GM13976 (cell line): ENCODE results near the gene GSG1L2.
"Not testable (repeated sequence)": the region's sequence is repeated elsewhere in the genome, so short reads cannot be mapped to it uniquely, and the experiment has no call there.

Source experiments
- DNase-seq: peaks from one replicate; pipeline ENCODE4 v3.0.0; 2012; ENCODE audit warnings: low spot score
- CTCF ChIP-seq: IDR thresholded peaks from 2 replicates; pipeline ENCODE4 v1.5.1; 2012; ENCODE audit warnings: borderline replicate concordance, mild to moderate bottlenecking; ENCODE audit not compliant: insufficient read depth; ENCODE audit errors: extremely low read depth, missing control alignments, control extremely low read depth
- in situ Hi-C: fragments of 300-500 bp; cut with MboI; formaldehyde crosslinking; loops from one replicate; pipeline ENCODE4 v1.12.0; 2022; ENCODE audit warnings: low sequenced_read_pairs, mixed read lengths, inconsistent platforms; ENCODE audit not compliant: unreplicated experiment

Gene GSG1L2

GRCh38 chr17:9788601-9789000 is 33.3 kb downstream of the GSG1L2 start:
- in situ Hi-C loops, result no loop called here
- no peak for DNase-seq
- no peak for TF ChIP-seq CTCF

GRCh38 chr17:9784544-9784943 is 37.3 kb downstream of the GSG1L2 start:
- in situ Hi-C loops, result no loop called here
- DNase-seq, result no peak
- TF ChIP-seq CTCF, result no peak

- DNase-seq, in situ Hi-C loops: not testable (repeated sequence)
Measured at GRCh38 chr17:9783465-9783864, 38.4 kb downstream of the GSG1L2 start.

- TF ChIP-seq CTCF, result no peak
- in situ Hi-C loops, result no loop called here
- DNase-seq, result no peak
Measured at GRCh38 chr17:9783050-9783449, 38.8 kb downstream of the GSG1L2 start.

- DNase-seq, result no peak
- in situ Hi-C loops, result no loop called here
- no peak for TF ChIP-seq CTCF
Measured at GRCh38 chr17:9780552-9780951, 41.3 kb downstream of the GSG1L2 start.

- no peak for DNase-seq
- no peak for TF ChIP-seq CTCF
- in situ Hi-C loops, result no loop called here
Measured at GRCh38 chr17:9776911-9777310, 45.0 kb downstream of the GSG1L2 start.

GRCh38 chr17:9772658-9773057 is 49.2 kb downstream of the GSG1L2 start:
- TF ChIP-seq CTCF, result no peak
- no peak for DNase-seq
- in situ Hi-C loops, result no loop called here
